Measurements from ENCODE around the gene KCNJ15. TPM values are rescaled to one million over a fixed set of nuclear protein-coding genes. Genes with fewer than 3 reads are reported as not detected.

Gene KCNJ15
- total RNA-seq, 1 donor from 2014 or later = 27.5 TPM

- DNase-seq (ENCODE audit: low read depth) = no peak
- TF ChIP-seq, protein P1, sequence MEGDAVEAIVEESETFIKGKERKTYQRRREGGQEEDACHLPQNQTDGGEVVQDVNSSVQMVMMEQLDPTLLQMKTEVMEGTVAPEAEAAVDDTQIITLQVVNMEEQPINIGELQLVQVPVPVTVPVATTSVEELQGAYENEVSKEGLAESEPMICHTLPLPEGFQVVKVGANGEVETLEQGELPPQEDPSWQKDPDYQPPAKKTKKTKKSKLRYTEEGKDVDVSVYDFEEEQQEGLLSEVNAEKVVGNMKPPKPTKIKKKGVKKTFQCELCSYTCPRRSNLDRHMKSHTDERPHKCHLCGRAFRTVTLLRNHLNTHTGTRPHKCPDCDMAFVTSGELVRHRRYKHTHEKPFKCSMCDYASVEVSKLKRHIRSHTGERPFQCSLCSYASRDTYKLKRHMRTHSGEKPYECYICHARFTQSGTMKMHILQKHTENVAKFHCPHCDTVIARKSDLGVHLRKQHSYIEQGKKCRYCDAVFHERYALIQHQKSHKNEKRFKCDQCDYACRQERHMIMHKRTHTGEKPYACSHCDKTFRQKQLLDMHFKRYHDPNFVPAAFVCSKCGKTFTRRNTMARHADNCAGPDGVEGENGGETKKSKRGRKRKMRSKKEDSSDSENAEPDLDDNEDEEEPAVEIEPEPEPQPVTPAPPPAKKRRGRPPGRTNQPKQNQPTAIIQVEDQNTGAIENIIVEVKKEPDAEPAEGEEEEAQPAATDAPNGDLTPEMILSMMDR (IDR thresholded peaks at IDR 0.05; ENCODE audit: insufficient read depth, low read length, poor library complexity, severe bottlenecking) = no peak
- Histone ChIP-seq H3K27me3 (ENCODE audit: control insufficient read depth, insufficient read depth, low read length) (no peaks in the 10 kb centered on the region), H3K36me3 (ENCODE audit: control insufficient read depth, insufficient read depth, low read length) (no peaks in the 10 kb centered on the region), H3K4me3 (ENCODE audit: low read depth, low read length) (no peak overlapping the region)
These were observed 15.6 kb upstream of the KCNJ15 start for GRCh38 chr21:38241029-38241740.

DNA sequence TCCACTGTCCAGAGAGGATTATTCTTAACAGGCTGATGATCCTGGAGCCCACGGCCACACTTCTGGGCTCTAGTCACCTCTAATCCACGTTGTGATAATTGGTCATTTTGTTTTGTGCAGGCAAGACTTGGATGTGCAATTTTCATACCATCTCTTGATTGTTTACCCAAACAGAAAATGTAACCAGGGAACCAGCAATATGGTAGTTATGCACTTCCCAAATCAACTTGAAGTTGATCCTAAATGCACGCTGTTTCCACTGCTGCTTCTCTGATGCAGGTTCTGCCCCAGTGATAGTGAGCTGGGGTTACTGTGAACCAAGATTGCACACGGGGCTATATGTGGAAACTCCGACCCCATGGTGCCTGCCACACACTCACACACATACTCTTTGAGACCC is 14.7 kb upstream of the KCNJ15 start:
- no peaks in the 10 kb centered on the region for H3K36me3 ChIP-seq (ENCODE audit: control insufficient read depth, insufficient read depth, low read length)
- no peaks in the 10 kb centered on the region for H3K27me3 ChIP-seq (ENCODE audit: control insufficient read depth, insufficient read depth, low read length)
- TF ChIP-seq, protein P1 (IDR thresholded peaks at IDR 0.05; ENCODE audit: insufficient read depth, low read length, poor library complexity, severe bottlenecking) = no peak
- no peak for DNase-seq (ENCODE audit: low read depth)
- H3K4me3 ChIP-seq (ENCODE audit: low read depth, low read length) = no peak overlapping the region

- Histone ChIP-seq H3K36me3 (ENCODE audit: control insufficient read depth, insufficient read depth, low read length) (no peaks in the 10 kb centered on the region), H3K27me3 (ENCODE audit: control insufficient read depth, insufficient read depth, low read length) (no peaks in the 10 kb centered on the region), H3K4me3 (ENCODE audit: low read depth, low read length) (no peak overlapping the region)
- TF ChIP-seq, protein P1 (IDR thresholded peaks at IDR 0.05; ENCODE audit: insufficient read depth, low read length, poor library complexity, severe bottlenecking) = no peak
- no peak for DNase-seq (ENCODE audit: low read depth)
These were observed 12.9 kb upstream of the KCNJ15 start for GRCh38 chr21:38243732-38244406.

- no peak overlapping the region for H3K4me3 ChIP-seq (ENCODE audit: low read depth, low read length)
- TF ChIP-seq, protein P1 (IDR thresholded peaks at IDR 0.05; ENCODE audit: insufficient read depth, low read length, poor library complexity, severe bottlenecking) = no peak
- H3K27me3 ChIP-seq (ENCODE audit: control insufficient read depth, insufficient read depth, low read length) = no peaks in the 10 kb centered on the region
- DNase-seq (ENCODE audit: low read depth) = no peak
- no peaks in the 10 kb centered on the region for H3K36me3 ChIP-seq (ENCODE audit: control insufficient read depth, insufficient read depth, low read length)
These were observed 12.4 kb upstream of the KCNJ15 start for GRCh38 chr21:38244407-38244787.

DNA sequence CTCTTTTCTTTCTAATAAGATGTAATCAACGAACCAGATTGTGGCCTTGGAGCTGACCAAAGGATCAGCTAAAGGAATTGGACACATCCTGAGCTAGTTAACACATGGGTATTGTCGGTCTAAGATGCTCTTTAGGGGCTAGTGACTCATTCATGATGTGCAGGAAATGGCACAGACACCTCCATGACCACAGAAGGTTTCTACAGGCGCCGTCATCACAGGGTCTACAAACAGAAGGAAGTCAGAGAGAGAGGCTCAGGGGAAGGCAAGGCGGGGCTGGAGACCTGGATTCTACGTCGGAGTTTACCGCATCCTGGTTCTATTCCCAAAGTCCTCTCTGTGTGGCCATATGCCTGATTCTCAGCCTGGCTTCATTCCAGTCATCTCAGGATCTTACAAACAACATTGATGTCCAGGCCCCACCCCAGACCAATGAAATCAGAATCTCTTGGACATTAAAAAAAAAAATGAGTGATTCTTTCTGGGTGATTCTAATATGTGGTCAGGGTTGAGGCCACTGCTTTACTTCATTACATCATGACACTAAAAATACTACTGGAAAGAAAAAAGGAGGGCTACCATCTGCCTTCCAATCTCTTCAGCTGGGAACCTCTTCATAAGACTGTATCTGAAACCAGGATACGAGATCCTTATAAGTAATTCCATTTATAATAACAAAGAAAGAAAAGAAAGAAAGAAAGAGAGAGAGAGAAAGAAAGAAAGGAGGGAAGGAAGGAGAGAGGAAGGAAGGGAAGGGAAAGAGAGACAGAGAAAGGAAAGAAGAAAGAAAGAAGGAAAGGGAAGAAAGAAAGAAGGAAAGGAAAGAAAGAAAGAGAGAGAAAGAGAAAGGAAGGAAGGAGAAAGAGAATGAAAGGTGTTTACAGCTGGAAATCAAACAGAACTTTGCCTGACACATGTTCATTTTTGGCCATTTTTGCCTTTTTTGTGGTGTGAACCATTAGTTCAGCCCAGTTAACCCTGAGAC is 11.6 kb upstream of the KCNJ15 start:
- peak; percentile 98 for DNase-seq (ENCODE audit: low read depth)
- no peaks in the 10 kb centered on the region for H3K36me3 ChIP-seq (ENCODE audit: control insufficient read depth, insufficient read depth, low read length)
- TF ChIP-seq, protein P1 (IDR thresholded peaks at IDR 0.05; ENCODE audit: insufficient read depth, low read length, poor library complexity, severe bottlenecking) = no peak
- no peaks in the 10 kb centered on the region for H3K27me3 ChIP-seq (ENCODE audit: control insufficient read depth, insufficient read depth, low read length)
- no peak overlapping the region for H3K4me3 ChIP-seq (ENCODE audit: low read depth, low read length)
